GM23338 (cell line): ENCODE data around the gene EXOC6.
"Not testable (repeated sequence)": the region's sequence is repeated elsewhere in the genome, so short reads cannot be mapped to it uniquely, and the experiment has no call there.

ENCODE experiments used
- CREB1 ChIP-seq: fragments of 250-450 bp; sonication (Bioruptor Pico); IDR thresholded peaks from 2 replicates; pipeline ENCODE4 v1.5.0; 2020; ENCODE audit warnings: low read depth, mild to moderate bottlenecking, moderate library complexity
- EZH2 ChIP-seq: fragments of 200-600 bp; sonication (generic); IDR thresholded peaks from one replicate; pipeline ENCODE4 v1.8.0; 2017; ENCODE audit warnings: antibody characterized with exemption, mild to moderate bottlenecking, low read depth; ENCODE audit not compliant: unreplicated experiment
- EZH2phosphoT487 ChIP-seq: fragments of 200-600 bp; sonication (generic); IDR thresholded peaks from one replicate; pipeline ENCODE4 v1.8.1; 2018; ENCODE audit warnings: antibody characterized with exemption; ENCODE audit not compliant: unreplicated experiment
- POLR2AphosphoS5 ChIP-seq: IDR thresholded peaks from 2 replicates; pipeline ENCODE4 v1.6.1; 2016; ENCODE audit warnings: antibody characterized with exemption, low read depth
- TF ChIP-seq, protein P1 (sequence below), 2 experiments: fragments of 200-600 bp in 1 of 2; sonication (generic) in 1 of 2; conservative IDR thresholded peaks; 2 replicates each; pipeline versions ENCODE4 v1.5.1 to v1.6.1; 2016 to 2017; ENCODE audit warnings: antibody characterized with exemption in 2 of 2, low read depth in 2 of 2, mild to moderate bottlenecking in 2 of 2, moderate library complexity in 1 of 2

GRCh38 chr10:92976278-92976677 is 128.0 kb downstream of the EXOC6 start:
- not testable (repeated sequence) for TF ChIP-seq POLR2AphosphoS5; EZH2phosphoT487; EZH2; CREB1 (CRISPR knock-in tag)
- TF ChIP-seq, protein P1, sequence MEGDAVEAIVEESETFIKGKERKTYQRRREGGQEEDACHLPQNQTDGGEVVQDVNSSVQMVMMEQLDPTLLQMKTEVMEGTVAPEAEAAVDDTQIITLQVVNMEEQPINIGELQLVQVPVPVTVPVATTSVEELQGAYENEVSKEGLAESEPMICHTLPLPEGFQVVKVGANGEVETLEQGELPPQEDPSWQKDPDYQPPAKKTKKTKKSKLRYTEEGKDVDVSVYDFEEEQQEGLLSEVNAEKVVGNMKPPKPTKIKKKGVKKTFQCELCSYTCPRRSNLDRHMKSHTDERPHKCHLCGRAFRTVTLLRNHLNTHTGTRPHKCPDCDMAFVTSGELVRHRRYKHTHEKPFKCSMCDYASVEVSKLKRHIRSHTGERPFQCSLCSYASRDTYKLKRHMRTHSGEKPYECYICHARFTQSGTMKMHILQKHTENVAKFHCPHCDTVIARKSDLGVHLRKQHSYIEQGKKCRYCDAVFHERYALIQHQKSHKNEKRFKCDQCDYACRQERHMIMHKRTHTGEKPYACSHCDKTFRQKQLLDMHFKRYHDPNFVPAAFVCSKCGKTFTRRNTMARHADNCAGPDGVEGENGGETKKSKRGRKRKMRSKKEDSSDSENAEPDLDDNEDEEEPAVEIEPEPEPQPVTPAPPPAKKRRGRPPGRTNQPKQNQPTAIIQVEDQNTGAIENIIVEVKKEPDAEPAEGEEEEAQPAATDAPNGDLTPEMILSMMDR (conservative IDR thresholded peaks at IDR 0.05; ENCODE audit: low read depth in 2 of 2) = not testable (repeated sequence)
